Karpas-422 (cell line): ENCODE measurements around the gene ZFAND5. TPM values are rescaled to one million over a fixed set of nuclear protein-coding genes. Genes with fewer than 3 reads are reported as not detected.

Experiments
- DNase-seq: peaks from one replicate; pipeline ENCODE4 v3.0.0-alpha.2; 2015
- H2AFZ ChIP-seq: fragments of 200-600 bp; sonication (generic); 2 replicates; pipeline ENCODE4 v1.6.1; 2014; ENCODE audit warnings: antibody characterized with exemption, low read length, mixed read lengths
- H3K27ac ChIP-seq: fragments of 200-600 bp; sonication (generic); 2 replicates; pipeline ENCODE4 v1.5.1; 2014; ENCODE audit warnings: mild to moderate bottlenecking, low read length, moderate library complexity
- H3K27me3 ChIP-seq: fragments of 200-600 bp; sonication (generic); 2 replicates; pipeline ENCODE4 v1.6.1; 2014; ENCODE audit warnings: low read length, mixed read lengths
- H3K36me3 ChIP-seq: fragments of 200-600 bp; sonication (generic); 2 replicates; pipeline ENCODE4 v1.6.1; 2014; ENCODE audit warnings: low read length, mixed read lengths; ENCODE audit not compliant: insufficient read depth
- H3K4me1 ChIP-seq: fragments of 200-600 bp; sonication (generic); 2 replicates; pipeline ENCODE4 v1.6.1; 2014; ENCODE audit warnings: mild to moderate bottlenecking, low read length, mixed read lengths
- H3K4me2 ChIP-seq: fragments of 200-600 bp; sonication (generic); 2 replicates; pipeline ENCODE4 v1.6.1; 2014; ENCODE audit warnings: low read length, low read depth, mild to moderate bottlenecking; ENCODE audit not compliant: poor library complexity, severe bottlenecking
- H3K4me3 ChIP-seq: fragments of 200-600 bp; sonication (generic); 2 replicates; pipeline ENCODE4 v1.5.1; 2014; ENCODE audit warnings: mild to moderate bottlenecking, antibody characterized with exemption, low read length, mixed read lengths
- H3K79me2 ChIP-seq: fragments of 200-600 bp; sonication (generic); 2 replicates; pipeline ENCODE4 v1.6.1; 2014; ENCODE audit warnings: mild to moderate bottlenecking, low read length, mixed read lengths
- H3K9ac ChIP-seq: fragments of 200-600 bp; sonication (generic); 2 replicates; pipeline ENCODE4 v1.6.0; 2014; ENCODE audit warnings: low read length
- H3K9me2 ChIP-seq: fragments of 200-600 bp; sonication (generic), shearing (Covaris generic); replicated peaks from 2 replicates; pipeline ENCODE4 v1.6.0; 2014; ENCODE audit warnings: mild to moderate bottlenecking, low read length, moderate library complexity; ENCODE audit not compliant: insufficient read depth
- H3K9me3 ChIP-seq: fragments of 300-700, 200-600 bp; sonication (generic); 2 replicates; pipeline ENCODE4 v1.6.1; 2014; ENCODE audit warnings: low read length, mixed read lengths
- H4K20me1 ChIP-seq: fragments of 200-600 bp; sonication (generic); 2 replicates; pipeline ENCODE4 v1.6.1; 2014; ENCODE audit warnings: mild to moderate bottlenecking, antibody characterized with exemption, low read length, low read depth; ENCODE audit not compliant: insufficient read depth
- total RNA-seq: library from RNA; depleted of rRNA; stranded (reverse); fragments of >200 nt; shearing (Covaris generic); gene quantifications from 2 replicates; pipeline ENCODE4 v1.2.3, GENCODE V29; 2014; ENCODE audit warnings: low replicate concordance

Gene ZFAND5
- total RNA-seq, 1 experiment from 2014 or later = 46.4 TPM

DNA sequence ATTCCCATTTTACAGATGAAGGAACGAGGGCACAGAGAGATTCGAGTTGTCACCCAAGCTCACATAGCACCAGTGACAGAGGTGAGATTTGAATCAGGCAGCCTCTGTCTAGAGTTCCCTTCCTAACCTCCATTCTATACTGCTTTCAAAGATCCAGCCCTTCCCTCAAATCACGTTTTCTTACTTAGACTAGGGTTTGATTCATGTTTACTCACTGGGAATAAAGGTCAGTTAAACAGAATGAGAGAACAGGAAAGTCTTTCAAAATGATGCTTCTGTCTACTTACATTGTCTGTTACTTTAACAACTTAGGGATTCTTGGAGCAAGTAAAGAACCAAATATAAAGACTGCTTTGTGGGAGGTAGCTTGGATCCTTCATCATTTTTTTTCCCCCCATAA is 40.0 kb downstream of the ZFAND5 start:
- Histone ChIP-seq H3K9me2 (no peaks in the 10 kb centered on the region), H2AFZ (no peak overlapping the region), H4K20me1 (no peaks in the 10 kb centered on the region), H3K4me3 (no peak overlapping the region), H3K36me3 (no peaks in the 10 kb centered on the region), H3K79me2 (no peaks in the 10 kb centered on the region), H3K4me1 (no peaks in the 10 kb centered on the region), H3K4me2 (no peak overlapping the region), H3K9me3 (no peaks in the 10 kb centered on the region), H3K27ac (no peak overlapping the region), H3K27me3 (no peaks in the 10 kb centered on the region), H3K9ac (no peak overlapping the region)
- DNase-seq = no peak

- DNase-seq = no peak
- no peaks in the 10 kb centered on the region for H3K9me2 ChIP-seq
- H3K36me3 ChIP-seq = no peaks in the 10 kb centered on the region
- H3K27ac ChIP-seq = no peak overlapping the region
- H3K27me3 ChIP-seq = no peaks in the 10 kb centered on the region
- H3K9me3 ChIP-seq = no peaks in the 10 kb centered on the region
- H2AFZ ChIP-seq = no peak overlapping the region
- no peak overlapping the region for H3K9ac ChIP-seq
- H3K4me1 ChIP-seq = no peaks in the 10 kb centered on the region
- no peaks in the 10 kb centered on the region for H3K79me2 ChIP-seq
- no peak overlapping the region for H3K4me2 ChIP-seq
- H4K20me1 ChIP-seq = no peaks in the 10 kb centered on the region
- no peak overlapping the region for H3K4me3 ChIP-seq
Measured at GRCh38 chr9:72322678-72323077, 42.3 kb downstream of the ZFAND5 start.

- Histone ChIP-seq H3K9me3 (no peaks in the 10 kb centered on the region), H2AFZ (no peak overlapping the region), H3K4me3 (no peak overlapping the region), H4K20me1 (no peaks in the 10 kb centered on the region), H3K79me2 (no peaks in the 10 kb centered on the region), H3K27me3 (no peaks in the 10 kb centered on the region), H3K4me2 (no peak overlapping the region), H3K4me1 (no peaks in the 10 kb centered on the region), H3K36me3 (no peaks in the 10 kb centered on the region), H3K9me2 (no peaks in the 10 kb centered on the region), H3K9ac (no peak overlapping the region), H3K27ac (no peak overlapping the region)
- no peak for DNase-seq
Measured at GRCh38 chr9:72322259-72322658, 42.7 kb downstream of the ZFAND5 start.

GRCh38 chr9:72315510-72316311 is 49.3 kb downstream of the ZFAND5 start:
- no peak overlapping the region for H3K4me2 ChIP-seq
- H3K9me3 ChIP-seq = no peaks in the 10 kb centered on the region
- no peaks in the 10 kb centered on the region for H4K20me1 ChIP-seq
- H3K4me3 ChIP-seq = no peak overlapping the region
- no peaks in the 10 kb centered on the region for H3K36me3 ChIP-seq
- H3K9me2 ChIP-seq = no peaks in the 10 kb centered on the region
- H3K9ac ChIP-seq = no peak overlapping the region
- DNase-seq = no peak
- H3K27me3 ChIP-seq = no peaks in the 10 kb centered on the region
- H2AFZ ChIP-seq = no peak overlapping the region
- H3K4me1 ChIP-seq = no peaks in the 10 kb centered on the region
- no peaks in the 10 kb centered on the region for H3K79me2 ChIP-seq
- no peak overlapping the region for H3K27ac ChIP-seq

GRCh38 chr9:72315089-72315509 is 49.9 kb downstream of the ZFAND5 start:
- no peak overlapping the region for H3K27ac ChIP-seq
- no peaks in the 10 kb centered on the region for H3K36me3 ChIP-seq
- H3K79me2 ChIP-seq = no peaks in the 10 kb centered on the region
- no peaks in the 10 kb centered on the region for H4K20me1 ChIP-seq
- H3K9ac ChIP-seq = no peak overlapping the region
- no peak overlapping the region for H3K4me3 ChIP-seq
- H3K27me3 ChIP-seq = no peaks in the 10 kb centered on the region
- H3K9me3 ChIP-seq = no peaks in the 10 kb centered on the region
- H3K4me2 ChIP-seq = no peak overlapping the region
- no peak overlapping the region for H2AFZ ChIP-seq
- no peaks in the 10 kb centered on the region for H3K9me2 ChIP-seq
- no peak for DNase-seq
- H3K4me1 ChIP-seq = no peaks in the 10 kb centered on the region

DNA sequence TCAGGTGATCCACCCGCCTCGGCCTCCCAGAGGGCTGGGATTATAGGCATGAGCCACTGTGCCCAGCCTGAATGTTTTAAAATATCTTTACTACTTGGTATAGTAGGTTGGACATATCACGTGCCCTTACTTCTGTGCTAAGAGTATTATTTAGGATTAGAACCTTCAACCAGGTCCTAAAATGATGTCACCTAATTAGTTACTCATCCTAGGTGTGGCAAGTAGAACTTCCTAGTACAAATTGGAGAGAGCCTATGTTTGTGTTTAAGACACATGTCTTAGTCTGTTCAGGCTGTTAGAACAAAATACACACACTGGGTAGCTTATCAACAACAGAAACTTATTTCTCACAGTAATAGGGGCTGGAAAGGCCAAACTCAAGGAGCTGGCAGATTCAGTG is 51.5 kb downstream of the ZFAND5 start:
- H3K4me2 ChIP-seq = no peak overlapping the region
- no peaks in the 10 kb centered on the region for H3K79me2 ChIP-seq
- H3K9me2 ChIP-seq = no peaks in the 10 kb centered on the region
- no peak overlapping the region for H3K4me3 ChIP-seq
- H3K27me3 ChIP-seq = no peaks in the 10 kb centered on the region
- no peak overlapping the region for H3K27ac ChIP-seq
- H2AFZ ChIP-seq = no peak overlapping the region
- H3K36me3 ChIP-seq = no peaks in the 10 kb centered on the region
- no peaks in the 10 kb centered on the region for H3K4me1 ChIP-seq
- no peaks in the 10 kb centered on the region for H3K9me3 ChIP-seq
- H4K20me1 ChIP-seq = no peaks in the 10 kb centered on the region
- no peak overlapping the region for H3K9ac ChIP-seq
- DNase-seq = no peak

DNA sequence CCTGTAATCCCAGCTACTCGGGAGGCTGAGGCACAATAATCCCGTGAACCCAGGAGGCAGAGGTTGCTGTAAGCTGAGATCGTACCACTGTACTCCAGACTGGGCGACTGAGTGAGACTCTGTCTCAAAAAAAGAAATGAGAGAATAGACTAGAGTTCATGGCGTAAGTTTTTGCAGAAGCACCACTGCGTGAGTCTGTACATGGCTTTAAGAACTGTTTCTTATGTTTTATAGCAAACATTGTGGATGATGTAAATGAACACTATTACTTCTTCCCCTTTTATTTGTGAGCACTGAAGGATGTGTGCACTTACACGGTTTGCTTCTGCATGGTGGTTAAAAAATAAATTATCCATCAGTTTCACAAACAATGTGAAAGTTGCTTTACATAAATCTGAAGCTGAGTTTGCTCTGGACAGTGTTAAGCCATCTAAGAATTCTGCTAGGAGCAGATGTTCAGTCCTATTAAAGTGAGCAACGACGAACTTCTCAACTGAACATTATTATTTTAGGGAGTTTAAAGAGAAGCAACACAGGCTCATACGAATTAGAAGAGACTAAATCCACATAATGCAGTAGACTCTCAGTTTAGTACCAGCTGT is 52.5 kb downstream of the ZFAND5 start:
- Histone ChIP-seq H3K4me3 (no peak overlapping the region), H3K27ac (no peak overlapping the region), H2AFZ (no peak overlapping the region), H3K9ac (no peak overlapping the region), H3K9me2 (no peaks in the 10 kb centered on the region), H3K36me3 (no peaks in the 10 kb centered on the region), H3K4me2 (no peak overlapping the region), H3K9me3 (no peaks in the 10 kb centered on the region), H4K20me1 (no peaks in the 10 kb centered on the region), H3K4me1 (no peaks in the 10 kb centered on the region), H3K27me3 (no peaks in the 10 kb centered on the region), H3K79me2 (no peaks in the 10 kb centered on the region)
- DNase-seq = no peak

DNA sequence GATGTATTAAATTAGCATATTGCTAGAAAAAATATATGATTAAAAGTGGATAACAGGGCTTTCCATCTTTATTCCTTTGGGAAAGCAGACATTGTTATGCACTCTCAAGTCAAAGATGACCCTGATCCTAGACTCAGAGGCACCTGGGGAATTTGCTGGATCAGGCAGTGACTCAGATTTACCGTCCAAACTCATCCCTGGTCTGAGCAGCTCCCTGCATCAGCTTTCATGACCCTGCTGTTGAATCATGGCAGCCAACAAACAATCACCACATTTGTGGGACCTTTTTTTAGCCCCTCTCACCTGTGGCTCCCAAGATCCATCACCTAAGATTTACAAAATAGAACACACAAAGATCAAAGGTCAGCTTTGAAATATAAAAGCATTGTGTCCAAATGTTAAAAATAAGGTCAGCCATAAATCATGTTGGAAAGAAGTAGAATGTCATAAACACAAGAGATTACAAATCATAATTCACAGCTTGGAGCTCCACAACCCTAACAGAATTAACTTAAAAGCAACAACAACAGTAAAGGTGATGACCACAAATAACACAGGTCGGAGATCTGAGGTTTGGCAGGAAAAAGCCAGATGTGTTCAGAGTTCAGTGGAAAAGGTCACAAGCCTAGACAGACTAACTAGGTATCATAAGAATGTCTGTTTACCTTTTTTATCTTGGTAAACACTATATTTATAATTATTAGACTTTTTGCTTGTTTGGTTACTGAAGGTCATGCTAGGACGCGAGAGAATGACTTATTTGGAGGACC is 55.5 kb downstream of the ZFAND5 start:
- H3K9me2 ChIP-seq = no peaks in the 10 kb centered on the region
- H3K27ac ChIP-seq = no peak overlapping the region
- no peaks in the 10 kb centered on the region for H3K79me2 ChIP-seq
- no peak overlapping the region for H3K4me2 ChIP-seq
- H3K4me3 ChIP-seq = no peak overlapping the region
- no peak overlapping the region for H2AFZ ChIP-seq
- no peaks in the 10 kb centered on the region for H4K20me1 ChIP-seq
- H3K9me3 ChIP-seq = no peaks in the 10 kb centered on the region
- no peaks in the 10 kb centered on the region for H3K27me3 ChIP-seq
- H3K4me1 ChIP-seq = no peaks in the 10 kb centered on the region
- no peaks in the 10 kb centered on the region for H3K36me3 ChIP-seq
- no peak for DNase-seq
- H3K9ac ChIP-seq = no peak overlapping the region
